Measurements from ENCODE around the gene SPPL2B.

The SPPL2B gene

GRCh38 chr19:2302319-2303210, 25.9 kb upstream of the SPPL2B start:
- DNase-seq, result no peak

- no peak for DNase-seq
Observed at GRCh38 chr19:2303211-2303798, 25.2 kb upstream of the SPPL2B start.

- no peak for DNase-seq
Observed at GRCh38 chr19:2305452-2306280, 22.8 kb upstream of the SPPL2B start.

- DNase-seq, result no peak
Observed at GRCh38 chr19:2306281-2306806, 22.1 kb upstream of the SPPL2B start.

GRCh38 chr19:2306971-2307370, 21.5 kb upstream of the SPPL2B start:
- DNase-seq, result no peak

GRCh38 chr19:2307518-2308012, 20.9 kb upstream of the SPPL2B start:
- DNase-seq, result no peak

GRCh38 chr19:2308114-2308556, 20.3 kb upstream of the SPPL2B start, which contains the start of gene LINGO3:
LINGO3 (minus strand) TSS chr19:2308154; CDS start chr19:2291776, 16,378 bp downstream.
- DNase-seq, result no peak

- DNase-seq, result no peak
Observed at GRCh38 chr19:2309734-2310362, 18.6 kb upstream of the SPPL2B start.

- no peak for DNase-seq
Observed at GRCh38 chr19:2311093-2311492, 17.4 kb upstream of the SPPL2B start.

GRCh38 chr19:2312820-2313501, 15.5 kb upstream of the SPPL2B start:
- no peak for DNase-seq

GRCh38 chr19:2315121-2315817, 13.2 kb upstream of the SPPL2B start:
- DNase-seq, result no peak

GRCh38 chr19:2315818-2316353, 12.6 kb upstream of the SPPL2B start:
- DNase-seq, result no peak

- DNase-seq, result no peak
Observed at GRCh38 chr19:2317300-2317699, 11.2 kb upstream of the SPPL2B start.

- DNase-seq, result no peak
Observed at GRCh38 chr19:2317756-2318155, 10.7 kb upstream of the SPPL2B start.

GRCh38 chr19:2318923-2319322, 9.6 kb upstream of the SPPL2B start:
- no peak for DNase-seq

GRCh38 chr19:2319551-2319950, 8.9 kb upstream of the SPPL2B start:
- DNase-seq, result no peak

- DNase-seq, result no peak
Observed at GRCh38 chr19:2320049-2320448, 8.4 kb upstream of the SPPL2B start.

- DNase-seq, result no peak
Observed at GRCh38 chr19:2320939-2321338, 7.5 kb upstream of the SPPL2B start.

GRCh38 chr19:2321565-2322283, 6.8 kb upstream of the SPPL2B start:
- DNase-seq, result no peak

GRCh38 chr19:2323707-2324106, 4.8 kb upstream of the SPPL2B start:
- no peak for DNase-seq
